Measurements from ENCODE around the gene FRMD8. TPM values are rescaled to one million over a fixed set of nuclear protein-coding genes. Genes with fewer than 3 reads are reported as not detected.

FRMD8 gene
- total and polyA plus RNA-seq, 9 of the 15 experiments (the other 6 are each of a cell fraction or from before 2014, with no cell fraction given): 4.5 to 54.5 (median 15.8) TPM

- TF ChIP-seq ZNF655 (CRISPR knock-in tag; IDR thresholded peaks at IDR 0.05): no peak
- no peak for TF ChIP-seq CBX8 (IDR thresholded peaks at IDR 0.05; ENCODE audit: borderline replicate concordance, extremely low read depth, low read depth, low read length, poor library complexity, severe bottlenecking)
- peak; percentile 68 to 84 for TF ChIP-seq E2F6 (IDR thresholded peaks at IDR 0.05; ENCODE audit: borderline replicate concordance in 1 of 2, extremely low read depth in 1 of 2, insufficient read depth in 1 of 2, insufficient read length in 1 of 2, low read depth in 1 of 2, low read length in 1 of 2, poor library complexity in 1 of 2, severe bottlenecking in 1 of 2)
- peak; percentile 54 to 73; a peak in 2 of 4 replicates for TF ChIP-seq SIN3A (IDR thresholded peaks at IDR 0.05; ENCODE audit: borderline replicate concordance in 2 of 2, control insufficient read depth in 1 of 2, low read depth in 2 of 2, low read length in 2 of 2)
- TF ChIP-seq NFXL1 (CRISPR knock-in tag; IDR thresholded peaks at IDR 0.05): 0 out of 2 replicates have a peak, but pooled peaks have one; percentile 47
- no peak for TF ChIP-seq KDM2B (CRISPR knock-in tag; IDR thresholded peaks at IDR 0.05)
- TF ChIP-seq TSC22D4 (tag; IDR thresholded peaks at IDR 0.05): no peak
- TF ChIP-seq RFX1 (IDR thresholded peaks at IDR 0.05): no peak
- TF ChIP-seq RBM39 (optimal IDR thresholded peaks at IDR 0.05; ENCODE audit: low read depth, low read length): peak; percentile 67
- TF ChIP-seq PRMT5 (CRISPR knock-in tag; IDR thresholded peaks at IDR 0.05): no peak
- TF ChIP-seq ZNF586 (CRISPR knock-in tag; conservative IDR thresholded peaks at IDR 0.05): no peak
- TF ChIP-seq MEF2D (tag; conservative IDR thresholded peaks at IDR 0.05; ENCODE audit: low read depth): 0 out of 2 replicates have a peak, but pooled peaks have one; percentile 11
- no peak for TF ChIP-seq CREB5 (CRISPR knock-in tag; IDR thresholded peaks at IDR 0.05)
- TF ChIP-seq XRCC5 (IDR thresholded peaks at IDR 0.05; ENCODE audit: low read depth, low read length): peak; percentile 45; the same call in 1 of the 2 replicates
- no peak for TF ChIP-seq ARID2 (IDR thresholded peaks at IDR 0.05)
- peak; percentile 83; the same call in 1 of the 2 replicates for TF ChIP-seq E2F5 (CRISPR knock-in tag; IDR thresholded peaks at IDR 0.05)
- no peak for TF ChIP-seq ATF4 (CRISPR knock-in tag; IDR thresholded peaks at IDR 0.05)
- no peak for TF ChIP-seq ZNF589 (CRISPR knock-in tag; IDR thresholded peaks at IDR 0.05; ENCODE audit: low read depth)
Measured at GRCh38 chr11:65418681-65419459, 32.4 kb downstream of the FRMD8 start (continued).

Data from K562 (cell line).